ENCODE measurements around the gene CNTN6. TPM values are rescaled to one million over a fixed set of nuclear protein-coding genes. Genes with fewer than 3 reads are reported as not detected.

Gene CNTN6
- total and polyA plus RNA-seq, 8 donors: 0.05 TPM; not detected in 6

- Histone ChIP-seq H3K27me3 (no peaks in the 10 kb centered on the region), H3K9me3 (no peaks in the 10 kb centered on the region), H3K4me1 (no peaks in the 10 kb centered on the region), H3K36me3 (no peaks in the 10 kb centered on the region), H3K27ac (no peak overlapping the region), H3K4me3 (no peak overlapping the region)
- no peak for TF ChIP-seq CTCF (IDR thresholded peaks at IDR 0.05)
- DNase-seq (no peak), ATAC-seq (no peak), FAIRE-seq (no peak)
- WGBS, 2 donors: 71 to 78% methylated on average over 8 of the region's 8 CpGs
- intact Hi-C loops (cut with DNase I): no loop called here
Observed at GRCh38 chr3:1117843-1118473, 25.1 kb downstream of the CNTN6 start.

- 21 to 52% methylated on average over 1 of the region's 1 CpG for WGBS, 2 donors
- DNase-seq (no peak), ATAC-seq (no peak), FAIRE-seq (no peak)
- no peaks in the 10 kb centered on the region for H3K36me3 ChIP-seq
- intact Hi-C loops (cut with DNase I): no loop called here
- no peak for TF ChIP-seq CTCF (IDR thresholded peaks at IDR 0.05)
- H3K9me3 ChIP-seq: no peaks in the 10 kb centered on the region
- no peak overlapping the region for H3K4me3 ChIP-seq
- no peaks in the 10 kb centered on the region for H3K27me3 ChIP-seq
- H3K27ac ChIP-seq: no peak overlapping the region
- H3K4me1 ChIP-seq: no peaks in the 10 kb centered on the region
Observed at GRCh38 chr3:1131166-1131565, 38.3 kb downstream of the CNTN6 start.

DNA sequence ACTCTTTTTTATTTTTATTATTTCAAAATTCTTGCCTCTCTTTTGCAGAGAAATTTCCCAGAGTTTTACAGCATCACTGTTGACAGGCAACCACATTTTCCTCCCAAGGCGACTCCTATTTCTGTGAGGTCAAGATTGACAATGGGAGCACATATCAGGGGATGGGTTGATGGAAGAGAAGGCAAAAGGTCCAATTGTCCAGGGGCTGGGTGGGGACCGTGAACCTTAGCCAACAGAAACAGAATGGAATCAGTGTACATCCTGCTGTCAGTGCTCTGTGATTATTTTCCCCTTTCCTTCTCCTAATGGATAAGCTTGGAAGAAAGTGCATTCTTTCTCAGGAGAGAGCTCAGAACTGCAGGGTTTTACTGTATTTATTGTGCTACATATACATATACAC lies 42.4 kb downstream of the CNTN6 start:
- Histone ChIP-seq H3K4me1 (no peaks in the 10 kb centered on the region), H3K4me3 (no peak overlapping the region), H3K27ac (no peak overlapping the region), H3K27me3 (no peaks in the 10 kb centered on the region), H3K36me3 (no peaks in the 10 kb centered on the region), H3K9me3 (no peaks in the 10 kb centered on the region)
- intact Hi-C loops (cut with DNase I): no loop called here
- 37 to 54% methylated on average over 2 of the region's 2 CpGs for WGBS, 2 donors
- ATAC-seq: no peak
- DNase-seq: no peak
- TF ChIP-seq CTCF (IDR thresholded peaks at IDR 0.05): no peak
- no peak for FAIRE-seq

GRCh38 chr3:1138036-1138435 lies 45.2 kb downstream of the CNTN6 start:
- ATAC-seq (no peak), FAIRE-seq (no peak), DNase-seq (no peak)
- intact Hi-C loops (cut with DNase I): no loop called here
- no peak overlapping the region for H3K27ac ChIP-seq
- 51 to 58% methylated on average over 2 of the region's 2 CpGs for WGBS, 2 donors
- H3K9me3 ChIP-seq: no peaks in the 10 kb centered on the region
- no peaks in the 10 kb centered on the region for H3K27me3 ChIP-seq
- no peak for TF ChIP-seq CTCF (IDR thresholded peaks at IDR 0.05)
- H3K4me3 ChIP-seq: no peak overlapping the region
- no peaks in the 10 kb centered on the region for H3K4me1 ChIP-seq
- no peaks in the 10 kb centered on the region for H3K36me3 ChIP-seq

DNA sequence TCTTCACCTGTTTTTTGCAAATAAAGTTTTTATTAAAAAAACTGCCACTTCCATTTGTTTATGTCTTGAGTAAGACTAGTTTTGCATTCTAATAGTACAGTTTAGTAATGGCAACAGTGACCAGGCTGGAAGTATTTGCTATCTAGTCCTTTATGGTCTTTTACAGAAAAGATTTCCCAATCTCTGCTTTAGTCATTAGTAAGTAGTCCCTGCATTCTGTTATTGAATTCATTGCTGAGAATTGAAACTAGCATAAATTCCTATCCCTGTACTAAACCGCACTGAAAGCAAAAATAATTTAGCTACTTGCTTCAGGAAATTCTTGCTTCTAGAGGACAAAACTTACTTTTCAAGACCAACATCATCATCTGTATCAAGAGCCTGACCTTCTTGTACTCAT lies 46.2 kb downstream of the CNTN6 start:
- FAIRE-seq: no peak
- no peak overlapping the region for H3K27ac ChIP-seq
- no peak overlapping the region for H3K4me3 ChIP-seq
- ATAC-seq: no peak
- no peak for TF ChIP-seq CTCF (IDR thresholded peaks at IDR 0.05)
- no peak for DNase-seq
- H3K4me1 ChIP-seq: no peaks in the 10 kb centered on the region
- 46 to 58% methylated on average over 1 of the region's 1 CpG for WGBS, 2 donors
- H3K36me3 ChIP-seq: no peaks in the 10 kb centered on the region
- intact Hi-C loops (cut with DNase I): no loop called here
- H3K27me3 ChIP-seq: no peaks in the 10 kb centered on the region
- no peaks in the 10 kb centered on the region for H3K9me3 ChIP-seq
